Thyroid gland (tissue), 4 donors: ENCODE results near the gene NCBP3.

Experiments used
- CTCF ChIP-seq, 6 experiments: fragments of 200-600 bp in 3 of 6; fragments of 450-650 bp in 3 of 6; sonication (generic) in 3 of 6; IDR thresholded peaks; one replicate each; pipeline ENCODE4 v1.5.1; 2016 to 2019; ENCODE audit warnings: antibody characterized with exemption in 6 of 6, mild to moderate bottlenecking in 2 of 6, inconsistent platforms in 1 of 6, moderate library complexity in 1 of 6
- POLR2A ChIP-seq, 2 donors: fragments of 450-650 bp; IDR thresholded peaks; one replicate each; pipeline ENCODE4 v1.6.1; 2017; ENCODE audit warnings: antibody characterized with exemption in 2 of 2, mild to moderate bottlenecking in 2 of 2, moderate library complexity in 1 of 2

- TF ChIP-seq CTCF (IDR thresholded peaks at IDR 0.05) (no peak), POLR2A (IDR thresholded peaks at IDR 0.05) (no peak)
These were observed 20.2 kb upstream of the NCBP3 start for GRCh38 chr17:3866276-3866675.
